ENCODE results near the gene COX10. TPM values are rescaled to one million over a fixed set of nuclear protein-coding genes. Genes with fewer than 3 reads are reported as not detected.

Gene COX10
- total and polyA plus RNA-seq, 2 experiments from 2014 or later, result 13.9 to 18.5 TPM

DNA sequence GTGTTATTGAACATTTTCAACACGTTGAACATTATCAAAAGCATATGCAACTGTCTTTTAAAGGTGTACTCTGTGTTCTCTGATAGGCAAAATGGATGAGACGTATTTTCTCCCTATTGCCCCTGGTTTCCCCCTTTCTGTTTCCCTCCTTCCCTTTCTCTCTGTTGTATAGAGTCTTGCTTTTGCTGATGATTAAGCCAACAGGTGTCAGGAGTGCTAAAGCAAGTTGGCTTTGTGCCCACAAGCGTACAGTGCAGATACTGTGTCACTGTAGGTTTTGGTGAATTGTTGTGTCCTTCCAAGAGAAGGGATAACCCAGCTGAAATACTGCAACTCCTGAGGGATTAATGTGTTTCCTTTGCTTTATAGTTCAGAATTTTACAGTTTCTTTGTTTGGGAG lies 74.4 kb downstream of the COX10 start:
- Histone ChIP-seq H2AFZ (no peak overlapping the region), H4K20me1 (ENCODE audit: insufficient read depth) (no peaks in the 10 kb centered on the region), H3K27me3 (replicated peaks; ENCODE audit: insufficient read depth) (no peaks in the 10 kb centered on the region), H3K4me1 (ENCODE audit: insufficient read depth) (peaks cover 15% of the 10 kb centered on the region), H3K9me3 (ENCODE audit: low read depth) (no peaks in the 10 kb centered on the region), H3K36me3 (ENCODE audit: low read depth) (no peaks in the 10 kb centered on the region), H3K27ac (no peak overlapping the region), H3K9me2 (ENCODE audit: insufficient read depth) (no peaks in the 10 kb centered on the region), H3K4me2 (ENCODE audit: unreplicated experiment) (peak overlapping the region; percentile 64), H3K4me3 (no peak overlapping the region; the same call in 1 of the 2 replicates), H3F3A (ENCODE audit: insufficient read depth) (no peaks in the 10 kb centered on the region), H3K79me2 (ENCODE audit: insufficient read depth) (peaks cover 17% of the 10 kb centered on the region), H3K9ac (no peak overlapping the region)
- no peak for TF ChIP-seq EZH2phosphoT487 (IDR thresholded peaks at IDR 0.05; ENCODE audit: insufficient read depth, low read depth)
- TF ChIP-seq EZH2 (IDR thresholded peaks at IDR 0.05; ENCODE audit: insufficient read depth, poor library complexity, severe bottlenecking), result no peak
- DNase-seq, result peak; percentile 32
- in situ Hi-C loops (cut with MboI), result no loop called here
- 42% methylated on average over 3 of the region's 3 CpGs for WGBS, 2 experiments (ENCODE audit: low coverage in 1 of 2, low lambda C conversion rate in 2 of 2, missing lambda C conversion rate in 2 of 2)

- H3K79me2 ChIP-seq (ENCODE audit: insufficient read depth), result peaks cover 14% of the 10 kb centered on the region
- peak; percentile 13 for DNase-seq
- no peaks in the 10 kb centered on the region for H4K20me1 ChIP-seq (ENCODE audit: insufficient read depth)
- TF ChIP-seq EZH2 (IDR thresholded peaks at IDR 0.05; ENCODE audit: insufficient read depth, poor library complexity, severe bottlenecking) (no peak), EZH2phosphoT487 (IDR thresholded peaks at IDR 0.05; ENCODE audit: insufficient read depth, low read depth) (no peak)
- no peaks in the 10 kb centered on the region for H3K9me3 ChIP-seq (ENCODE audit: low read depth)
- in situ Hi-C loops (cut with MboI), result no loop called here
- H3K36me3 ChIP-seq (ENCODE audit: low read depth), result no peaks in the 10 kb centered on the region
- 10 to 13% methylated on average over 4 of the region's 4 CpGs for WGBS, 2 experiments (ENCODE audit: low coverage in 1 of 2, low lambda C conversion rate in 2 of 2, missing lambda C conversion rate in 2 of 2)
- H3K4me2 ChIP-seq (ENCODE audit: unreplicated experiment), result peak overlapping the region; percentile 64
- H3F3A ChIP-seq (ENCODE audit: insufficient read depth), result no peaks in the 10 kb centered on the region
- H3K9me2 ChIP-seq (ENCODE audit: insufficient read depth), result no peaks in the 10 kb centered on the region
- H3K27me3 ChIP-seq (replicated peaks; ENCODE audit: insufficient read depth), result no peaks in the 10 kb centered on the region
- peak overlapping the region; percentile 34 for H3K4me3 ChIP-seq
- H3K27ac ChIP-seq, result no peak overlapping the region
- no peak overlapping the region for H3K9ac ChIP-seq
- 0 out of 2 replicates have a peak overlapping the region, but pooled peaks have one; percentile 26 for H2AFZ ChIP-seq
- H3K4me1 ChIP-seq (ENCODE audit: insufficient read depth), result peaks cover 15% of the 10 kb centered on the region
Observed at GRCh38 chr17:14144508-14144907, 75.2 kb downstream of the COX10 start.

GRCh38 chr17:14149751-14150150 lies 80.4 kb downstream of the COX10 start:
- Histone ChIP-seq H3K9me3 (ENCODE audit: low read depth) (no peaks in the 10 kb centered on the region), H3K9me2 (ENCODE audit: insufficient read depth) (no peaks in the 10 kb centered on the region), H3K27me3 (replicated peaks; ENCODE audit: insufficient read depth) (no peaks in the 10 kb centered on the region), H3K4me1 (ENCODE audit: insufficient read depth) (peaks cover under 1% of the 10 kb centered on the region; the same call in 1 of the 2 replicates), H3K4me2 (ENCODE audit: unreplicated experiment) (no peak overlapping the region), H2AFZ (no peak overlapping the region), H3K27ac (no peak overlapping the region), H3F3A (ENCODE audit: insufficient read depth) (no peaks in the 10 kb centered on the region), H3K36me3 (ENCODE audit: low read depth) (no peaks in the 10 kb centered on the region), H3K4me3 (no peak overlapping the region), H3K9ac (no peak overlapping the region), H4K20me1 (ENCODE audit: insufficient read depth) (no peaks in the 10 kb centered on the region), H3K79me2 (ENCODE audit: insufficient read depth) (peaks cover 3% of the 10 kb centered on the region; the same call in 1 of the 2 replicates)
- DNase-seq, result no peak
- 96 to 100% methylated on average over 5 of the region's 5 CpGs for WGBS, 2 experiments (ENCODE audit: low coverage in 1 of 2, low lambda C conversion rate in 2 of 2, missing lambda C conversion rate in 2 of 2)
- TF ChIP-seq EZH2 (IDR thresholded peaks at IDR 0.05; ENCODE audit: insufficient read depth, poor library complexity, severe bottlenecking) (no peak), EZH2phosphoT487 (IDR thresholded peaks at IDR 0.05; ENCODE audit: insufficient read depth, low read depth) (no peak)
- in situ Hi-C loops (cut with MboI), result no loop called here

DNA sequence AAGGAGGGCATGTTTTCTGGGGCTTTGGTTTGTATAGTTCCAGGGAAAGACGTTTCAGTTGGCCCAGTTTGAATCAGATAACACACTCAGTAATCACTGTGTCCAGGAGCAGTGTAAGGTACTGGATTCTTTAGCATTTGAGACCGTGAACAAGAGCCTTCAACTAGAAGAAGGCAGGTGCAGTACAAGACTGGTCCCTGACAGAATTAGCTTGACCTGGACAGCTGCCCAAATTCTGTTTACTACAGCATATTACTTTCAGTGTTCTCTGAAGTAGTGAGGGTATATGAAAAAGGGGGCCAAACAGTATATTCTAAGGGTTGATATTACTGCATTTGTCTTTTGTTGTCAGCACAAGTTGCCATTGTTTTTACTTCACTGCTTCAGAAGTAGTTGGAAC lies 81.3 kb downstream of the COX10 start:
- no peaks in the 10 kb centered on the region for H3K9me2 ChIP-seq (ENCODE audit: insufficient read depth)
- H3K36me3 ChIP-seq (ENCODE audit: low read depth), result no peaks in the 10 kb centered on the region
- no peaks in the 10 kb centered on the region for H3F3A ChIP-seq (ENCODE audit: insufficient read depth)
- no peaks in the 10 kb centered on the region for H3K27me3 ChIP-seq (replicated peaks; ENCODE audit: insufficient read depth)
- H3K9ac ChIP-seq, result no peak overlapping the region
- H3K4me3 ChIP-seq, result no peak overlapping the region
- H3K4me2 ChIP-seq (ENCODE audit: unreplicated experiment), result no peak overlapping the region
- DNase-seq, result no peak
- H3K9me3 ChIP-seq (ENCODE audit: low read depth), result no peaks in the 10 kb centered on the region
- no peaks in the 10 kb centered on the region for H3K4me1 ChIP-seq (ENCODE audit: insufficient read depth)
- H3K79me2 ChIP-seq (ENCODE audit: insufficient read depth), result no peaks in the 10 kb centered on the region; the same call in 1 of the 2 replicates
- no peak overlapping the region for H2AFZ ChIP-seq
- TF ChIP-seq EZH2phosphoT487 (IDR thresholded peaks at IDR 0.05; ENCODE audit: insufficient read depth, low read depth) (no peak), EZH2 (IDR thresholded peaks at IDR 0.05; ENCODE audit: insufficient read depth, poor library complexity, severe bottlenecking) (no peak)
- no peak overlapping the region for H3K27ac ChIP-seq
- WGBS, 2 experiments (ENCODE audit: low coverage in 1 of 2, low lambda C conversion rate in 2 of 2, missing lambda C conversion rate in 2 of 2), result 74 to 83% methylated on average over 2 of the region's 2 CpGs
- in situ Hi-C loops (cut with MboI), result no loop called here
- H4K20me1 ChIP-seq (ENCODE audit: insufficient read depth), result no peaks in the 10 kb centered on the region

DNA sequence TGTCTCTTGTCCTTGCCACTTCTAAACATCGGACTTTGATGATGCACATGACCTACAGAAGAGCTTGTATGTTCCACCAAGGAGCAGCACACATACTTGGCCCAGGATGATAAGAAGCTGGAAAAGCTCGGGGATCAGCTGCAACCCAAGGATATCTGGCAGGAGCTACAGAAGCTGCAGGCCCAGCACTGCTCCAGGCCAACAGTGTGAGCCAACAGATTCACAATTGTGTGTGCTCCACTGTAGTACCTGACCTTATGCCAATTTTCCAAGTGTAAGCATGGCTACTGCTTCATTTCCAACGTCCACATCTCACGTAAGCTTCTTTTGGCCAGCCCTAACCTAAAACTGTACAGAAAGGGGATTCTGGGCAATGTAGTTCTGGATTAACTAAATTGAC lies 83.4 kb downstream of the COX10 start:
- Histone ChIP-seq H2AFZ (no peak overlapping the region), H3K4me2 (ENCODE audit: unreplicated experiment) (no peak overlapping the region), H3K4me1 (ENCODE audit: insufficient read depth) (no peaks in the 10 kb centered on the region), H4K20me1 (ENCODE audit: insufficient read depth) (0 out of 2 replicates have a peak, but pooled peaks cover 2% of the 10 kb centered on the region), H3K9me3 (ENCODE audit: low read depth) (no peaks in the 10 kb centered on the region), H3K9me2 (ENCODE audit: insufficient read depth) (no peaks in the 10 kb centered on the region), H3F3A (ENCODE audit: insufficient read depth) (no peaks in the 10 kb centered on the region), H3K9ac (no peak overlapping the region), H3K36me3 (ENCODE audit: low read depth) (no peaks in the 10 kb centered on the region), H3K27ac (no peak overlapping the region), H3K27me3 (replicated peaks; ENCODE audit: insufficient read depth) (no peaks in the 10 kb centered on the region), H3K79me2 (ENCODE audit: insufficient read depth) (no peaks in the 10 kb centered on the region), H3K4me3 (no peak overlapping the region)
- no peak for TF ChIP-seq EZH2 (IDR thresholded peaks at IDR 0.05; ENCODE audit: insufficient read depth, poor library complexity, severe bottlenecking)
- no peak for TF ChIP-seq EZH2phosphoT487 (IDR thresholded peaks at IDR 0.05; ENCODE audit: insufficient read depth, low read depth)
- DNase-seq, result no peak
- in situ Hi-C loops (cut with MboI), result no loop called here
- 12 to 21% methylated on average over 4 of the region's 4 CpGs for WGBS, 2 experiments (ENCODE audit: low coverage in 1 of 2, low lambda C conversion rate in 2 of 2, missing lambda C conversion rate in 2 of 2)

Data from GM23248 (cell line).